GM18519 (cell line): ENCODE results near the gene PIP5K1B.
A peak's percentile ranks its signal among the peaks of the same experiment; 100 is the strongest.

ENCODE experiments used
- ATAC-seq: cut with Tn5 transposase; IDR thresholded peaks from one replicate; pipeline ENCODE4 v1.9.1; 2021; ENCODE audit warnings: mild to moderate bottlenecking, moderate library complexity; ENCODE audit not compliant: unreplicated experiment, low FRiP score

PIP5K1B gene

DNA sequence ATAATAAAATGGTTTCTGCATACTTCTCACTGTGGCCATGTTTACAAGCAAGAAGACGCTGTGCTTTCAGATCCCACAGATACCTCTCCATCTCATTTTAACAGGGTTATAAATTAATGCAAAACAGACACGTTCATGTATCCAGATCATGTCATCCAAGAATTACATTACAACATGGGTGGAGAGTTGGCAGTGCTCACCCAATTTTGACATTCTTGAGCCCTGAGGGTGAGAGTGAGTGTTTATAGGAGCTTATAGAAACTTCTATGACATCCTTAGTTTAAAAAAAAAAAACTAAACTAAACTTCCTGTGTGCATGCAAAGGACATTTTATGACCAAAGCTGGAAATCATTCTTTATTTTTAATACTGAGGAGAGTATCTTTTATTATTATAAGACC, 299.8 kb downstream of the PIP5K1B start:
- no peak for ATAC-seq

DNA sequence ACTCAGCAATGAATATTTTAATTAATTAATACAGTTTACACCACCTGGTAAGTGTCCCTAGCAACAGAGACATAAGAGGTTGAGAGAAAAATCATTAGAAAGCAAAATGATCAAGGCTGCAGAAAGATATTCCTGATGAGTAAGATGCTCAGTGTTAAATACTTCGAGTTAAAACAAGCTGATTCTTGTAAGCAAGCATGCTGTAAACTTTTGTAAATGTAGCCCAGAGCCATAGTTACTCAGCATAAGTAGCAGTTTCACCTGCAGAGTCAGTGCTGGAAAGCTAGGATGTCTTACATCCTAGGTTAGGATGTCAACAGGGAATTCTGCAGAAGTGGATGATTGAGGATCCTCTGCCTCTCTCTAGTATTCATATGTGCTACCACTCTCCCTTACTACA, 304.7 kb downstream of the PIP5K1B start:
- no peak for ATAC-seq

GRCh38 chr9:69012696-69013381, 307.8 kb downstream of the PIP5K1B start:
- ATAC-seq = no peak

DNA sequence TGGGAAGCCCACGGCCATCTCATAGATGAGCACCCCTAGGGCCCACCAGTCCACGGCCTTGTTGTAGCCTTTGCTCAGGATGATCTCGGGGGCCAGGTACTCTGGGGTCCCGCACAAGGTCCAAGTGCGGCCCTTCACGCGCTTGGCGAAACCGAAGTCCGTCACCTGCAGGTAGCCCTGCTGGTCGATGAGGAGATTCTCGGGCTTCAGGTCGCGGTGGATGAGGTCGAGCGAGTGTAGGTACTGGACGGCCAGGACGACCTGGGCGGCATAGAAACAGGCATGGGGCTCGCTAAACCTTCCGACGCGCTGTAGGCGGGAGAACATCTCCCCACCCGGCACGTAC, 308.3 kb downstream of the PIP5K1B start:
- no peak for ATAC-seq

GRCh38 chr9:69014013-69014412, 309.0 kb downstream of the PIP5K1B start, which contains the start of gene PRKACG:
PRKACG (minus strand) TSS chr9:69014113; CDS start chr9:69014092, 21 bp downstream.
- no peak for ATAC-seq

GRCh38 chr9:69016191-69017096, 311.4 kb downstream of the PIP5K1B start:
- ATAC-seq = no peak

GRCh38 chr9:69018737-69019136, 313.7 kb downstream of the PIP5K1B start:
- peak; percentile 44 for ATAC-seq

DNA sequence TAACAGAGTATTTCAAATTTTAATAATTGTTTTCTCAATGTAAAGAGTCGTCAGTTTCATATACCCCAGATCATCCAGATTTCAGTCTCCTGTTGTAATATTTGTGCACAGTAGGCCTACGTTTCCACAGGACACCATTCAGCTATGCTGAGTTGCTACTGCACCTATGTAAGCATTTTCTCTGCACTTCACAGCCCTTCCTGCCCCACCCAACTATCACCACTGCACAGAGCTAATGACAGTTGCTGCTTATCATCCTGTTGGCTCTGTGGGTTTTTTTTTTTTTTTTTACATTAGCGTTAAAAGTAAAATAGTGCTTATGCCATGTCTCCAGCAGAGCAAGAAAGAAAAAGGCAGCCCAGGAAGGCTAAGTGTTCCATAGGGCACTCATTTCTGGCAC, 314.8 kb downstream of the PIP5K1B start:
- ATAC-seq = no peak

DNA sequence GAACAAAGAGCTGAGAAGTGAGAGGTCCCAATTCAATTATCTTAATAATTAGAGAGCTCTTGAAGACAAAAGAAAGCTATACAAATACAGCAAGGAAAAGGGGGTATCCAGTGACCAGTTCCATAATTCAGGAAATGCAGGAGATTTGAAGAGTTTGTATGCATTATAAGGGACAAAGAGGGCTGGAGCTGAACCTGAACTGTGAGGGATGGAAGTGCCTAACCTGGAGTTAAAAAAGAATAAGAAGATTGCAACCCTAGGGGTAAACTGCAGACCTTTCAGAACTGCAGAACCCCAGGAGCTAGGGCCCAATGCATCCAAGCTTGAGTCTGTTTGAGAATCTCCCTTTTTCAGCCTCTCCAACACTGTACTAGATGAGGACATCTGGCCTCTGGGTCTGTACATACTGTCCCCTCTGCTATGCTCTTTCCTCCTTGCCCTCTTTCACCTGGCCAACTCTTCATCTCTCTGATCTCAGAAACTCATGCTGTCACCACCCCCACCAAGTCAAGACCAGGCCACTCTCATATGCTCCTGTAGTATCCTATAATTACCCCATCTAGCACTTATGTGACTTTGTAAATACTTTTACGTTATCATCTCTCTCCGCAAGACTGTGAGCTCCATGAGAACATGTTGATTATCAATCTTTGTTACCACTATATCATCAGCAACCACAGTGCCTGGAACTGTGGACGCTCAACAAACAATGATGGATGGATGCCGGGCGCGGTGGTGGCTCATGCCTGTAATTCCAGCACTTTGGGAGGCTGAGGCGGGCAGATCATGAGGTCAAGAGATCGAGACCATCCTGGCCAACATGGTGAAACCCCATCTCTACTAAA, 315.5 kb downstream of the PIP5K1B start:
- ATAC-seq = no peak

DNA sequence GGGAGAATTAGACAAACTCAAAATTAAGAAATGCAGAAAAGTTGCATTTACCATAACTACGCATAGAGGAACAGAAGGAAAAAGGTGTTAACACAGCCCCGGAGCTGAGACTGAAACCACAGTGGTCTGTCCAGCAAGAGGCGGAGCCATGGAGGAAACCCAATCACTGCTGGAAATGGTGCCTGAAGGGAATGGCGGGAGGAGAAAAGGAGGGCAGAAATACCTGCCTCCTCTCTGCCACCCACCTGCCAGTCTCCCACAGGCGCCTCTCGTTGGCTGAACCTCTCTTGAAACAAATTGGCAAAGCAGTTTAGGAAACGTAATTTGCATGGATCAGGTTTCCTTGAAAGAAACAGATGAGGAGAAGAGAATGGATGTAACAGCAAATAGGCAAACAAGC, 318.6 kb downstream of the PIP5K1B start:
- no peak for ATAC-seq

GRCh38 chr9:69027355-69028097, 322.5 kb downstream of the PIP5K1B start:
- ATAC-seq = peak; percentile 77

GRCh38 chr9:69028754-69029153, 323.7 kb downstream of the PIP5K1B start:
- no peak for ATAC-seq

- no peak for ATAC-seq
Measured at GRCh38 chr9:69029535-69029934, 324.5 kb downstream of the PIP5K1B start.

- no peak for ATAC-seq
Measured at GRCh38 chr9:69030851-69031645, 326.0 kb downstream of the PIP5K1B start.

- ATAC-seq = no peak
Measured at GRCh38 chr9:69034071-69034470, 329.0 kb downstream of the PIP5K1B start.

- ATAC-seq = peak; percentile 89
Measured at GRCh38 chr9:69035438-69036308, 330.6 kb downstream of the PIP5K1B start, which contains the start of gene FXN. FXN (plus strand) TSS chr9:69035752; CDS start chr9:69035783, 31 bp downstream.

DNA sequence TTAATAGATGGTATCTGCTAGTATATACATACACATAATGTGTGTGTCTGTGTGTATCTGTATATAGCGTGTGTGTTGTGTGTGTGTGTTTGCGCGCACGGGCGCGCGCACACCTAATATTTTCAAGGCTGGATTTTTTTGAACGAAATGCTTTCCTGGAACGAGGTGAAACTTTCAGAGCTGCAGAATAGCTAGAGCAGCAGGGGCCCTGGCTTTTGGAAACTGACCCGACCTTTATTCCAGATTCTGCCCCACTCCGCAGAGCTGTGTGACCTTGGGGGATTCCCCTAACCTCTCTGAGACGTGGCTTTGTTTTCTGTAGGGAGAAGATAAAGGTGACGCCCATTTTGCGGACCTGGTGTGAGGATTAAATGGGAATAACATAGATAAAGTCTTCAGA, 331.3 kb downstream of the PIP5K1B start:
- no peak for ATAC-seq

DNA sequence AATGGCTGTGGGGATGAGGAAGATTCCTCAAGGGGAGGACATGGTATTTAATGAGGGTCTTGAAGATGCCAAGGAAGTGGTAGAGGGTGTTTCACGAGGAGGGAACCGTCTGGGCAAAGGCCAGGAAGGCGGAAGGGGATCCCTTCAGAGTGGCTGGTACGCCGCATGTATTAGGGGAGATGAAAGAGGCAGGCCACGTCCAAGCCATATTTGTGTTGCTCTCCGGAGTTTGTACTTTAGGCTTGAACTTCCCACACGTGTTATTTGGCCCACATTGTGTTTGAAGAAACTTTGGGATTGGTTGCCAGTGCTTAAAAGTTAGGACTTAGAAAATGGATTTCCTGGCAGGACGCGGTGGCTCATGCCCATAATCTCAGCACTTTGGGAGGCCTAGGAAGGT, 331.8 kb downstream of the PIP5K1B start:
- no peak for ATAC-seq
